Measurements from ENCODE around the gene CAPN9. TPM values are rescaled to one million over a fixed set of nuclear protein-coding genes. Genes with fewer than 3 reads are reported as not detected.

CAPN9 gene
- total RNA-seq, 6 experiments from 2014 or later, result not detected

GRCh38 chr1:230790026-230790425, 42.8 kb downstream of the CAPN9 start:
- Mint-ChIP-seq H3K4me3 (no peak overlapping the region), H3K36me3 (ENCODE audit: low read depth) (no peaks in the 10 kb centered on the region), H3K4me1 (ENCODE audit: low read depth) (no peaks in the 10 kb centered on the region), H3K9me3 (no peaks in the 10 kb centered on the region), H3K27ac (no peak overlapping the region), H3K27me3 (ENCODE audit: insufficient read depth) (peaks cover 23% of the 10 kb centered on the region; the same call in 1 of the 2 replicates)
- no peak for DNase-seq
- TF ChIP-seq, protein P1, sequence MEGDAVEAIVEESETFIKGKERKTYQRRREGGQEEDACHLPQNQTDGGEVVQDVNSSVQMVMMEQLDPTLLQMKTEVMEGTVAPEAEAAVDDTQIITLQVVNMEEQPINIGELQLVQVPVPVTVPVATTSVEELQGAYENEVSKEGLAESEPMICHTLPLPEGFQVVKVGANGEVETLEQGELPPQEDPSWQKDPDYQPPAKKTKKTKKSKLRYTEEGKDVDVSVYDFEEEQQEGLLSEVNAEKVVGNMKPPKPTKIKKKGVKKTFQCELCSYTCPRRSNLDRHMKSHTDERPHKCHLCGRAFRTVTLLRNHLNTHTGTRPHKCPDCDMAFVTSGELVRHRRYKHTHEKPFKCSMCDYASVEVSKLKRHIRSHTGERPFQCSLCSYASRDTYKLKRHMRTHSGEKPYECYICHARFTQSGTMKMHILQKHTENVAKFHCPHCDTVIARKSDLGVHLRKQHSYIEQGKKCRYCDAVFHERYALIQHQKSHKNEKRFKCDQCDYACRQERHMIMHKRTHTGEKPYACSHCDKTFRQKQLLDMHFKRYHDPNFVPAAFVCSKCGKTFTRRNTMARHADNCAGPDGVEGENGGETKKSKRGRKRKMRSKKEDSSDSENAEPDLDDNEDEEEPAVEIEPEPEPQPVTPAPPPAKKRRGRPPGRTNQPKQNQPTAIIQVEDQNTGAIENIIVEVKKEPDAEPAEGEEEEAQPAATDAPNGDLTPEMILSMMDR (IDR thresholded peaks at IDR 0.05), result no peak

DNA sequence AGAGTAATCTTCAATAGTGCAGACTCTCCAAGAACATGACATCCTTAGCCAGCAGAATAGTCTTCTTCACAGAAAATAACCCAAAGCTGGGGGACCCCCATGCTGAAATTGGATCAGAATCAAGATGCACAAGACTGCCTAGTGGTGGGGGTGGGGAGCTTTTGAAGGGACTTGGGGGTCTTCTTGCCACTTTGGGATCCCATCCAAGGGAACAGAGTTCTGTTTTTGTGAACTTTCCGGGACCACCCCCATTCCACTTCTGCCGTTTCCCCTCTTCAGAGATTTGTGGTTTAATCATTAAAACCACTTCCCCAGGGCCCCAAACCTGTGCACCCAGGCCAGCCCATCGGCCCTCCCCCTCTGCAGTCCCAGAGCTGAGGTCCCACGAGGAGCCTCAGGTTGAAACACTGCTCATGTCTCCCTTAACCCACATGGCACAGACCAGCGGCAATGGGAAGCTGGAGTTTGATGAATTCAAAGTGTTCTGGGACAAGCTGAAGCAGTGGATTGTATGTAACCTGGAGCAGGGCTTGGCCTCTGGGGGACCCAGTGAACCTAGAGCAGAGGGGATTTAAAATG, 44.9 kb downstream of the CAPN9 start:
- Mint-ChIP-seq H3K4me3 (no peak overlapping the region), H3K36me3 (ENCODE audit: low read depth) (no peaks in the 10 kb centered on the region), H3K27ac (no peak overlapping the region), H3K4me1 (ENCODE audit: low read depth) (no peaks in the 10 kb centered on the region), H3K9me3 (no peaks in the 10 kb centered on the region), H3K27me3 (ENCODE audit: insufficient read depth) (peaks cover 17% of the 10 kb centered on the region)
- TF ChIP-seq, protein P1 (IDR thresholded peaks at IDR 0.05), result no peak
- no peak for DNase-seq

- no peak overlapping the region for H3K27ac Mint-ChIP-seq
- DNase-seq, result peak; percentile 1
- no peak overlapping the region for H3K4me3 Mint-ChIP-seq
- no peaks in the 10 kb centered on the region for H3K4me1 Mint-ChIP-seq (ENCODE audit: low read depth)
- no peaks in the 10 kb centered on the region for H3K9me3 Mint-ChIP-seq
- H3K36me3 Mint-ChIP-seq (ENCODE audit: low read depth), result no peaks in the 10 kb centered on the region
- peaks cover 14% of the 10 kb centered on the region for H3K27me3 Mint-ChIP-seq (ENCODE audit: insufficient read depth)
- TF ChIP-seq, protein P1 (IDR thresholded peaks at IDR 0.05), result peak; percentile 39; the same call in 1 of the 2 replicates
Measured at GRCh38 chr1:230792691-230793462, 45.7 kb downstream of the CAPN9 start.

DNA sequence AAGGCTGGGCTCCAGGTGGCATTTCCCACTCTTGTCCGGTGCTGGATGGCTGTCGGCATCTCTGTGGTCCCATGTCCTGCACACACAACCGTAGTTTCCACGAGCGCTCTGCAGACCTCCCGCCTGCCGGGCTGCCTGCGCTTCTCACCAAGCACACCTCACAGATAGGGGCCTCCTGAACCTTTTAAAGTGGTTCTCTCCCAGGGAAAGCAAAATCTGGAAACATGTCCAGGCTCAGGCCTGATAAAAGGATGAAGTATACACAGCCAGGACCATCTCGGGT, 46.2 kb downstream of the CAPN9 start:
- peaks cover 11% of the 10 kb centered on the region for H3K27me3 Mint-ChIP-seq (ENCODE audit: insufficient read depth)
- no peaks in the 10 kb centered on the region for H3K36me3 Mint-ChIP-seq (ENCODE audit: low read depth)
- TF ChIP-seq, protein P1 (IDR thresholded peaks at IDR 0.05), result no peak
- H3K27ac Mint-ChIP-seq, result no peak overlapping the region
- no peaks in the 10 kb centered on the region for H3K9me3 Mint-ChIP-seq
- H3K4me1 Mint-ChIP-seq (ENCODE audit: low read depth), result no peaks in the 10 kb centered on the region
- no peak for DNase-seq
- H3K4me3 Mint-ChIP-seq, result no peak overlapping the region

DNA sequence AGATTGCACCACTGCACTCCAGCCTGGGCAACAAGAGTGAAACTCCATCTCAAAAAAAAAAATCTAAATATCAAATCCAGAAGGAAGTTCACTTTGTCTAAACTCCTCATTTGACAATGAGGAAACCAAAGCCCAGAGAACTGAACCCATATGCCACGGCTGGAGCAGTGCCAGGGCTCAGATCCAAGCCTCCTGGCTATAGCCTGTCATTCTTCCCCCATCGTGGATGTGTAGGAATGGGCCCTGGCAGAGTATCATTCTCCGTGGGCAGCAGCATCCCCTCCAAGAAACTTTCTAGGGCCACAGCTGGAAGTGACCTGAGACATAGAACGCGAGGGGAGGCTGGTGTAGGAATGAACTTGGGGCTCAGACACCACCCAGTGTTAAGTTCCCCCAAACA, 47.2 kb downstream of the CAPN9 start:
- Mint-ChIP-seq H3K9me3 (no peaks in the 10 kb centered on the region), H3K4me3 (no peak overlapping the region), H3K36me3 (ENCODE audit: low read depth) (no peaks in the 10 kb centered on the region), H3K27me3 (ENCODE audit: insufficient read depth) (peaks cover 5% of the 10 kb centered on the region), H3K27ac (no peak overlapping the region), H3K4me1 (ENCODE audit: low read depth) (no peaks in the 10 kb centered on the region)
- TF ChIP-seq, protein P1 (IDR thresholded peaks at IDR 0.05), result no peak
- DNase-seq, result no peak

Measured in HFFc6 (cell line).